HG03196 (cell line): ENCODE measurements around the gene RAPGEF1.
"Not testable (repeated sequence)": the region's sequence is repeated elsewhere in the genome, so short reads cannot be mapped to it uniquely, and the experiment has no call there.

ENCODE experiments used
- ATAC-seq: cut with Tn5 transposase; IDR thresholded peaks from one replicate; pipeline ENCODE4 v1.9.1; 2021; ENCODE audit not compliant: unreplicated experiment

Gene RAPGEF1

GRCh38 chr9:131671133-131671520, 68.7 kb downstream of the RAPGEF1 start:
- ATAC-seq = no peak

GRCh38 chr9:131670247-131671132, 69.4 kb downstream of the RAPGEF1 start:
- no peak for ATAC-seq

- no peak for ATAC-seq
These were observed 70.4 kb downstream of the RAPGEF1 start for GRCh38 chr9:131669269-131670157.

GRCh38 chr9:131668439-131669268, 71.2 kb downstream of the RAPGEF1 start:
- peak; percentile 44 for ATAC-seq

DNA sequence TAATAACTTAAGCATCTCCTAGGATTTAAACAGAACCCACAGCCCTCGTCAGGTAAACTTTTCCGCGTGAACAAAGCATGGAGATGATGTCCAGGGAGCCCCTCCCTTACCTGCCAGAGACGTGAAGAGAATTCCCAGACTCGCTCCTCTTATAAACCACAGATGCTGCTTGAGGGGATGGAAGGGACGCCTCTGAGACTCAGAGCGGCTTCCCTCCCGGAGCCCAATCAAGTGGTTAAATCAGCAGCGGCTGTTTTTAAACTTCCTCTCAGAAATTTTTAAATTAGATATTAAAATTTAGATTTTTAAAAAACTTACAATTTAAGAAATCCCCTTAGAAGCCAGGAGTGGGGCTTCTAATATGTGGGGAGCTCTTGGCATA, 71.8 kb downstream of the RAPGEF1 start:
- ATAC-seq = peak; percentile 4

DNA sequence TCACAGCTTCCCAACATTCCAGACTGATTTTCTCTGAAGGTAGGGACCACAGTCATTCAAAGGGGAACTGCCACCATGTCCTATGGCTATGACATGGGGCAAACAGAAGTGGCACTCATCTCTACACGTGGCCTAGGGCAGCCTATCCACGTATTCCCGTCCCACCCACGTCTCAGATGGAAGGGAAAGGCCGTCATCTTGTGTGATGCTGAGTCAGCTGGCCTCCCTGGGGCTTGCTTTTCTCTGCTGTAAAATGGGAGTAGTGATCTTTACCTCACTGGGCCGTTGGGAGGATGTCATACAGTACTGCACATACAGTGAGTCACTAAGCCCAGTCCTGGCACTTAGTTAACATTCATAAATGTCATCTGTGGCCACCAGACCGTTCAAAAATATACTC, 72.3 kb downstream of the RAPGEF1 start:
- ATAC-seq = no peak

DNA sequence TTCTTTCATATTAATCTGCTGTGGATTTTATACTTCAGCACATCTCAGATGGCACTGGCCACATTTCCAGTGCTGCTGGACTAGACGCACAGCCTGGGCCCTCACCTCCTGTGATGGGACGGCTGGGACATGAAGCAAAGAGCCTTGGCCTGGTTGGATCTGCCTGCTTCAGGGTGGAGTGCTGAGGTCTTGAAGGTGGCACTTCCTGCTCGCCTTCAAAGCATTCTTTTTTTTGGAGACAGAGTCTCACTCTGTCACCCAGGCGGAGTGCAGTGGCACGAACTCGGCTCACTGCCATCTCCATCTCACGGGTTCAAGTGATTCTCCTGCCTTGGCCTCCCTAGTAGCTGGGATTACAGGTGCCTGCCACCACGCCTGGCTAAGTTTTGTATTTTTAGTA, 73.1 kb downstream of the RAPGEF1 start:
- no peak for ATAC-seq

- ATAC-seq = no peak
These were observed 73.8 kb downstream of the RAPGEF1 start for GRCh38 chr9:131666029-131666428.

DNA sequence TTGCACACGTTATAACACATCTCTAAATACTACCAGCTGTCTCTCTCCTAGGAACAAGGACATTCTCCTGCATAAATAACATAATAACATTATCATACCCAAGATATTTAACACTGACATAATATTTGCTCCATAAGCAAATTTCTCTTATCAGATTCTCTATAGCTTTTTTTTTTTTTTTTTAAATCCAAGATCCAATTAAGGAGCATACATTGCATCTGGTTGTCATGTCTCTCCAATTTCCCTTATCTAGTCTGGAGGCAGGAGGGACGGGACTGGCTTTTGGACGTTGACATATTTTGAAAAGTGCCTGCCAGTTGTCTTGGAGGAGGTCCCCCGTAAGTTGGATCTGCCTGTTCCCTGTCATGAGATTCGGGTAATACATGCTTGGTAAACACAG, 76.6 kb downstream of the RAPGEF1 start:
- no peak for ATAC-seq

GRCh38 chr9:131662289-131662621, 77.6 kb downstream of the RAPGEF1 start:
- not testable (repeated sequence) for ATAC-seq

DNA sequence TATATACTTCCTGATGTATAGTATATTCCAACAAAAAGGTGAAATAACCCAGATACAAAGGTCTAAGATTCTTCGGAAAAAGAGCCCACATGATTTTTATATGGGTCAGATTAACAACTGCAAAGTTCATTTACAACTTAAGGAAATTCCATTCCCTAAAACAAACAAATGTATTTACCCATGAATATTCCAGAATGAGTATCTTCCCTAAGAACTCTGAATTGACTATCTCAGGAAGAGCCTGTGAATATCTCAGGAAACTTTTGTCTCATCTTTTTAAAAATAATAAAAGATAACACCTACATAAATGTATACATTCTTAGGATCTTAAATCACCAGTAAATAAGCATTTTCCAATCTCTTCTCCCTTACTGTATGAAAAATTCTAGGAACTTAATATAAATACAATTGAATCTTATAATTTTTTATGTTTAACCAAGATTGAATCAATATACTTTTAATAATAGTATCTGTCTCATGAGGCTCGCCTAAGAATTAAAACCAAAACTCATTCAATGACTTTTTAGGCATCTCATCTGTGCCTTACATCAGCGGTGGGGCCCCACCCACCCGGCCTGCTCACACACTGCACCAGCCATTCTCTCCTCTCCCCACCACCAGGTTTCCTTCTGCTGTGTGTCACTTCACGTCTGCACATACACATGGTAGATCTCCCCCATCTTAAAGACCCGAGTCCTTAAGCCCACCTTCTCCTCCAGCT, 78.1 kb downstream of the RAPGEF1 start:
- ATAC-seq = no peak

- ATAC-seq = no peak
These were observed 79.1 kb downstream of the RAPGEF1 start for GRCh38 chr9:131660466-131661405.

- no peak for ATAC-seq
These were observed 81.3 kb downstream of the RAPGEF1 start for GRCh38 chr9:131658377-131659129.

DNA sequence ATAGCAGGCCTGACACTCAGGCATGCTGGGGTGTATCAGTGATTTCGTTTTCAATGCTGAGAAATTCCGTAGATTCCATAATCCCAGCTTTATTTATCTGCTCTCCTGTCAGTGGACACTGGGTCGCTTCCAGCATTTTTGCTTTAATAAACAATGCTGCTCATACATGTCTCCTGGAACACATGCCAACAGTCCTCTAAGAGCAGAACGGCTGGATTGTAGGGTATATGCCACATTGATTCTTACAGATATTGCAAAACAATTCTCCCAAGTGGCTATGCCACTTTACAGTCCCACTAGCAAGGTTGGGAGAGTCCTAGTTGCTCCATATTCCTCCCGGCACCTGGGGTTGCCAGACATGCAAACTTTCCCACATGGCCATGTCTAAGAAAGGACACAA, 81.9 kb downstream of the RAPGEF1 start:
- ATAC-seq = no peak

- no peak for ATAC-seq
These were observed 82.4 kb downstream of the RAPGEF1 start for GRCh38 chr9:131657456-131657855.

- ATAC-seq = peak; percentile 23
These were observed 82.9 kb downstream of the RAPGEF1 start for GRCh38 chr9:131657037-131657377.

DNA sequence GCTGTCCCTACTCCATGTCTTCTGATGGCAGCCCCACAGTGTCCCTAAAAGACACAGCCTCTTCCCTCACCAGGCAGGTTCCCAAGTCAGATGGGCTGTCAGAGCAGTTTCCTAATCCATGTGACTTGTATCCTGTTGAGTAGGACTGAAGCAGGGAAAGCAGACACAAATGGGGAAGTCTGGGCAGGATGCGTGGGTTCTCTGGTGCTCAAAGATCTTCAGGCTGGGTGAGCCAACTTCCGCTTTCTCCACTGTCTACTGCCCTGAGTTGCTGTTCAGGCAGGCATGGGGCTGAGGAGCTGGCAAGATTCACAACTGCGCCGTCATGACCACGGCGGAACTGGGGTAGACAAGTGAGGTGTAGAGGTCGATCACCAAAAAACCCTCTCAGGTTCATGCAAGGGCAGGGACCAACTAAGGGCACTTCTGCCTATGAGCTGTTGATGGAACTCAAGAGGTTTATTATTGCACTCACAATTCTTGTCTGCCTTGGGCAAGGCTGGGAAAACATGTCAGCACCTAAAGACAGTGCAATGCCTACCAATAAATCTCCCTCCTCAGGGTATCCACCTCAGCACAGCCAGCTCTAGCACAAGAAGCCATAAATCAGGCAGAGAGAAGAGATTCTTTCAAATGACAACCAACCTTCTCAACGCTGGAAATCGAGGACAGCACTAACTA, 83.4 kb downstream of the RAPGEF1 start:
- peak; percentile 69 for ATAC-seq

GRCh38 chr9:131654369-131654768, 85.5 kb downstream of the RAPGEF1 start:
- ATAC-seq = not testable (repeated sequence)
